Lower leg skin (tissue), 3 donors: ENCODE results near the gene CYYR1.

Experiments used
- CTCF ChIP-seq, 3 donors: fragments of 450-650 bp; IDR thresholded peaks; one replicate each; pipeline ENCODE4 v1.5.1; 2016; ENCODE audit warnings: antibody characterized with exemption in 3 of 3, mild to moderate bottlenecking in 3 of 3, moderate library complexity in 2 of 3
- POLR2A ChIP-seq, 2 donors: fragments of 450-650 bp; IDR thresholded peaks; one replicate each; pipeline ENCODE4 v1.6.1; 2016 to 2017; ENCODE audit warnings: antibody characterized with exemption in 2 of 2, mild to moderate bottlenecking in 1 of 2, moderate library complexity in 1 of 2

- TF ChIP-seq CTCF (IDR thresholded peaks at IDR 0.05) (no peak), POLR2A (IDR thresholded peaks at IDR 0.05) (no peak)
Measured at GRCh38 chr21:26588446-26588845, 15.4 kb upstream of the CYYR1 start.
